Measurements from ENCODE around the gene MED16. TPM values are rescaled to one million over a fixed set of nuclear protein-coding genes. Genes with fewer than 3 reads are reported as not detected.
A peak's percentile ranks its signal among the peaks of the same experiment; 100 is the strongest.

Gene MED16
- total and polyA plus RNA-seq, 10 of the 15 experiments (the other 5 are each of a cell fraction or from before 2014, with no cell fraction given), result 0.56 to 51.1 (median 13.6) TPM

- Histone ChIP-seq H3K4me3 (no peak overlapping the region), H3K79me2 (ENCODE audit: control insufficient read depth, insufficient read depth, low read length) (no peaks in the 10 kb centered on the region), H3K9ac (ENCODE audit: control insufficient read depth, insufficient read depth, low read length) (no peak overlapping the region), H4K20me1 (ENCODE audit: control insufficient read depth, insufficient read depth) (no peaks in the 10 kb centered on the region), H3K36me3 (ENCODE audit: control insufficient read depth in 2 of 2, insufficient read depth in 2 of 2, low read length in 1 of 2) (no peaks in the 10 kb centered on the region; a peak in 1 of 4 replicates), H3K4me1 (ENCODE audit: control insufficient read depth, insufficient read depth, low read length) (no peaks in the 10 kb centered on the region), H2AFZ (ENCODE audit: control insufficient read depth, low read depth, low read length) (no peak overlapping the region), H3K9me3 (replicated peaks; ENCODE audit: control insufficient read depth, insufficient read depth, low read length) (no peaks in the 10 kb centered on the region; the same call in 2 of the 3 replicates), H3K4me2 (ENCODE audit: control insufficient read depth, insufficient read depth) (no peak overlapping the region), H3K27ac (ENCODE audit: control insufficient read depth, insufficient read depth) (no peak overlapping the region), H3K27me3 (replicated peaks in 1 of 2; ENCODE audit: control insufficient read depth in 2 of 2, insufficient read depth in 2 of 2, low read length in 1 of 2) (no peaks in the 10 kb centered on the region)
- no peak for FAIRE-seq
- 69% methylated on average over 21 of the region's 29 CpGs for WGBS (ENCODE audit: insufficient coverage, insufficient replicate concordance, low lambda C conversion rate, missing lambda C conversion rate)
- intact Hi-C loops (cut with micrococcal nuclease; ENCODE audit: unreplicated experiment), result no loop called here
- in situ Hi-C loops (cut with MboI), result no loop called here
- RAD21 ChIA-PET (ENCODE audit: unreplicated experiment), result no interaction called here
- no peak for ATAC-seq
- TF ChIP-seq POLR2A (IDR thresholded peaks at IDR 0.05; ENCODE audit: low read depth, low read length), result 0 out of 2 replicates have a peak, but pooled peaks have one; percentile 12
- TF ChIP-seq NR2C1 (IDR thresholded peaks at IDR 0.05), result no peak
- no peak for TF ChIP-seq CHD2 (IDR thresholded peaks at IDR 0.05; ENCODE audit: borderline replicate concordance, low read depth, low read length)
- TF ChIP-seq POLR2AphosphoS5 (IDR thresholded peaks at IDR 0.05; ENCODE audit: low read length), result no peak
- no peak for TF ChIP-seq SPI1 (IDR thresholded peaks at IDR 0.05; ENCODE audit: borderline replicate concordance, insufficient read depth, low read depth, low read length)
- no peak for TF ChIP-seq E2F8 (IDR thresholded peaks at IDR 0.05; ENCODE audit: low read depth, partially characterized antibody)
- CTCF ChIA-PET, result no interaction called here
- no peak for DNase-seq (ENCODE audit: low read depth, low spot score)
- POLR2A ChIA-PET, result interaction anchor here (0.6 to 1.5 kb wide), 2 partner anchors 12 to 32 kb away, joined by 3 read pairs; no protein-coding TSS in a partner anchor
- SMC1A ChIA-PET (ENCODE audit: uncharacterized antibody, unreplicated experiment), result no interaction called here
- BruUV-seq (replicated peaks), result no TSS peak
Measured at GRCh38 chr19:876780-877314, 16.1 kb downstream of the MED16 start.
